Epithelial cell of proximal tubule (primary cell): ENCODE measurements around the gene CST9. TPM values are rescaled to one million over a fixed set of nuclear protein-coding genes. Genes with fewer than 3 reads are reported as not detected.
A peak's percentile ranks its signal among the peaks of the same experiment; 100 is the strongest.
"Not testable (repeated sequence)": the region's sequence is repeated elsewhere in the genome, so short reads cannot be mapped to it uniquely, and the experiment has no call there.

Experiments used
- DNase-seq: peaks from one replicate; pipeline ENCODE4 v3.0.0-alpha.2; 2011; ENCODE audit warnings: low read depth
- H3K4me3 ChIP-seq: 2 replicates; pipeline ENCODE4 v1.5.1; 2011; ENCODE audit warnings: low read depth, mild to moderate bottlenecking, low read length
- CTCF ChIP-seq: conservative IDR thresholded peaks from 2 replicates; pipeline ENCODE4 v1.5.1; 2012; ENCODE audit warnings: low read depth, mild to moderate bottlenecking, low read length
- total RNA-seq: library from RNA; depleted of rRNA; stranded (reverse); fragments of >200 nt; gene quantifications from 2 replicates; pipeline ENCODE4 v1.2.3, GENCODE V29; 2015

The CST9 gene
- total RNA-seq, 1 donor from 2014 or later = not detected

GRCh38 chr20:23627501-23627900 lies 21.8 kb upstream of the CST9 start:
- H3K4me3 ChIP-seq = no peak overlapping the region
- no peak for DNase-seq
- TF ChIP-seq CTCF = no peak

DNA sequence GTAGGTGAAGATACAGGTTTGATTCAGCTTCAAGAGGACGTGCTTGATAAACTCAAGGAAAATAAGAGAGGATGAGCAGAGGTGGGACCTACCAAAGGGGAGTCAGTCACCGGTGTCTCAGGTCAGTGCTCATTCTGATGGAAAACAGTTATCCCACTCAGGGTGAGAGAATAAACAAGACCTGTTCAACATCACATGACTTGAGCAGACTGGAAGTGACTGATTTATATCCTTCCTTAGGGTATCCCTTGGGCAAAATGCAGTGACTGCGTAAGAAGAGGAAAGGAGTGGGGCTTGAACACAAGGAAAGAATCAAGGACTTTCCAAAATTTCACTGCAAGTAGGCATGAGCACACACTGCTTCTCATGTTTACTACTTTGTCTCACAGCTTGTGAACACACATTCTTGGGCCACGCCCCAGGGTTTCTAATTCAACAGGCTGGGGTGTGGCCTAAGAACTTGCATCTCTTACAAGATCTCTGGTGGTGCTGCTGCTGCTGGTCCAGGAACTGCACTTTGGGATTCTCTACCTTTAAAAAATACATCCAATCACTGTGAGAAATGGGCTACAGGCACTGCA lies 20.4 kb upstream of the CST9 start:
- H3K4me3 ChIP-seq = no peak overlapping the region
- no peak for DNase-seq
- no peak for TF ChIP-seq CTCF

DNA sequence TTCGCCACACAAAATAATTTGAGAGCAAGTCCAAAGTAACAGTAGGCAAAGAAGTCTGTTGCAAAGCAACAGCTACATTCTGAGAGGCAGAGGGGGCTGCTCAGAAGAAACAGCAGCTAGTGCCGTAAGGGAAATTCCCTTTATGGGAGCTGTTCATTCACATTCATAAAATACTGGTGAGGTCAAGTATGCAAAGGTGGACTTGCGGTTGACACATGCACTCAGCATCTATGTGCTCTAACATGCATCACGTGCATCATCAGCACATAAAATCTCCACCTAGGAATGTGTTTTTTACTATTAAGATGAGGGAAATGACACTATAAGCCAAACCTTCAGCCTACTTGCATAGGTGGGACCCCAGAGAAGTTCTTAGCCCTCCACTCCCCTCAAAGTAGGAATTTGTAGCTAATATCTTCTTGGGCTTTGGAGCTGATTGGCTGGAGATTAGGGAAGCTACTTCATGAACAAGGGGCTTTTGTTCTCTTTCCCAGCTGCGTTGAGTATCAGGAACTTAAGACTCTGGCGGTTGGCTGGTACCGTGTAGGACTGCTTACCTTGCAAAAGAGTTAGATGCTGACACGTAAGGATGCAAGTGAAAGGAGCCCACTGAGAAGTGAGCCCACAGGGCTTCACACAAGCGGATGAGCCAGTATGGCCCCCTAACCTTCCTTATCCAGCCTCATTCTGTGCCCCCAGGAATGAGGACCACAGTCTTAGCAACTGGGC lies 19.7 kb upstream of the CST9 start:
- H3K4me3 ChIP-seq = no peak overlapping the region
- no peak for DNase-seq
- TF ChIP-seq CTCF = no peak

GRCh38 chr20:23624324-23624691 lies 18.6 kb upstream of the CST9 start:
- TF ChIP-seq CTCF = no peak
- H3K4me3 ChIP-seq = no peak overlapping the region
- DNase-seq = no peak

GRCh38 chr20:23623666-23624323 lies 18.1 kb upstream of the CST9 start:
- no peak for TF ChIP-seq CTCF

GRCh38 chr20:23622839-23623343 lies 17.2 kb upstream of the CST9 start:
- TF ChIP-seq CTCF = no peak
- DNase-seq = peak; percentile 78
- H3K4me3 ChIP-seq = peak overlapping the region; percentile 44

More at GRCh38 chr20:23623666-23624323, 18.1 kb upstream of the CST9 start:
- H3K4me3 ChIP-seq = no peak overlapping the region
- DNase-seq = no peak

- peak overlapping the region; percentile 44 for H3K4me3 ChIP-seq
- DNase-seq = not testable (repeated sequence)
Observed at GRCh38 chr20:23622401-23622800, 16.7 kb upstream of the CST9 start.

DNA sequence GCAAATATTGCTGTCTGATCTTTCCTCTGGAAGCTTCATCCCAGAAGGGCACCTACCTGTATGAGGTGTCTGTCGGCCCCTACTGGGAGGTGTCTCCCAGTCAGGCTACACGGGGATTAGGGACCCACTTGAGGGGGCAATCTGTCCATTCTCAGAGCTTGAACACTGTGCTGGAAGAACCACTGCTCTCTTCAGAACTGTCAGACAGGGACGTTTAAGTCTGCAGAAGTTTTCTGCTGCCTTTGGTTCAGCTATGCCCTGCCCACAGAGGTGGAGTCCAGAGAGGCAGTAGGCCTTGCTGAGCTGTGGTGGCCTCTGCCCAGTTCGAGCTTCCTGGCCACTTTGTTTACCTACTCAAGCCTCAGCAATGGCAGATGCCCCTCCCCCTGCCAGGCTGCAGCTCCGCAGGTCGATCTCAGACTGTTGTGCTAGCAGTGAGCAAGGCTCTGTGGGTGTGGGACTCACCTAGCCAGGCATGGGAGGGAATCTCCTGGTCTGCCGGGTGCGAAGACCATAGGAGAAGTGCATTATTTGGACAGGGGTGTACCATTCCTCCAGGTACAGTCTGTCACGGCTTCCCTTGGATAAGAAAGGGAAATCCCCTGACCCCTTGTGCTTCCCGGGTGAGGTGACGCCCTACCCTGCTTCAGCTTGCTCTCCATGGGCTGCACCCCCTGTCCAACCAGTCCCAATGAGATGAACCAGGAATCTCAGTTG lies 15.1 kb upstream of the CST9 start:
- not testable (repeated sequence) for H3K4me3 ChIP-seq, DNase-seq
